Right cardiac atrium (tissue), 5 donors: ENCODE measurements around the gene DCN. TPM values are rescaled to one million over a fixed set of nuclear protein-coding genes. Genes with fewer than 3 reads are reported as not detected.
A peak's percentile ranks its signal among the peaks of the same experiment; 100 is the strongest.

Experiments used
- ATAC-seq, 2 donors: fragments of 200-7000 bp; cut with Tn5 transposase; one replicate each; pipeline versions ENCODE4 v1.8.0 to v1.9.1; 2020; ENCODE audit warnings: moderate library complexity in 2 of 2, mild to moderate bottlenecking in 1 of 2
- DNase-seq, 3 donors: peaks; one replicate each; pipeline ENCODE4 v3.0.0-alpha.2; 2020
- H3K27ac ChIP-seq: one replicate; pipeline ENCODE4 v1.5.1; 2013; ENCODE audit warnings: mild to moderate bottlenecking, low read length, control low read depth, moderate library complexity
- H3K27me3 ChIP-seq: one replicate; pipeline ENCODE4 v1.6.1; 2013; ENCODE audit not compliant: control insufficient read depth, insufficient read depth
- H3K4me1 ChIP-seq: one replicate; pipeline ENCODE4 v1.6.1; 2013; ENCODE audit warnings: low read length; ENCODE audit not compliant: control insufficient read depth, insufficient read depth
- H3K4me3 ChIP-seq: one replicate; pipeline ENCODE4 v1.5.1; 2013; ENCODE audit warnings: low read length, control low read depth
- H3K9me3 ChIP-seq: one replicate; pipeline ENCODE4 v1.6.1; 2013; ENCODE audit warnings: low read length; ENCODE audit not compliant: control insufficient read depth
- WGBS: extraction: QIAGEN DNeasy Blood & Tissue Kit; methylation state at CpG from one replicate; pipeline ENCODE4 v1.1.7; 2013; 5-methylcytosine and 5-hydroxymethylcytosine counted together
- intact Hi-C, 4 donors: fragments of 100-400 bp; cut with DNase I; formaldehyde crosslinking; loops; one replicate each; pipeline versions ENCODE4 v1.11.0 to v1.14.0; 2022 to 2023
- polyA plus RNA-seq: library from polyadenylated mRNA; stranded (reverse); fragments of 200-250 nt; gene quantifications from one replicate; pipeline ENCODE4 v1.2.3, GENCODE V29; 2013
- total RNA-seq, 4 donors: library from RNA; stranded (reverse); fragmentation: NEBNext Ultra II Directional; extraction: Animal tissue kit (Norgen Biotek cat#: 25700); gene quantifications; one replicate each; pipeline ENCODE4 v1.2.1, GENCODE V29; 2021
- donor health status: healthy with polysubstance abuse.
- donor health status: DM: no; HTN: yes; CAD: no.
- donor health status: DM: no; HTN: no; CAD: no.
- donor health status: DM: no; HTN: yes; CAD: no; lungs with severe emphysema.
- donor health status: DM: yes; HTN: yes; CAD: no.

The DCN gene
- total and polyA plus RNA-seq, 5 donors: 764 to 1,790 (median 1,441) TPM

DNA sequence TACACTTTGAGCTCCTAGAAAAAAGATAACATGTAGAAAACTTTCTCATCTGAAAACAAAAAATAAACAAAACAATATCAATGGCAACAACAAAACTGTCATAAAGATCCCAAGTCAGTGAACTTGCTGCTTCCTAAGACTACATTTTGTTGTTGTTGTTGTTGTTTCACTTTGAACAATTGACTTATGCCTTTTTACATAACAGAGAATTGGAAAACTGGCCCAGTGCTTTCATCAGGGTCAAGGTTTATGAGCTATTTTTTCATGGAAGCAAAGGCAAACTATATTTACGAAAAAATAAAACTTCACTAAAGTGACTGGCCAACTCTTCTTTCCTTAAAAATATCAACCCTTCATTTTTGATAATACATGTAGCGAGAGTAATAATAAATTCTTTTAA, 6.3 kb downstream of the DCN start:
- 73% methylated on average over 2 of the region's 2 CpGs for WGBS

DNA sequence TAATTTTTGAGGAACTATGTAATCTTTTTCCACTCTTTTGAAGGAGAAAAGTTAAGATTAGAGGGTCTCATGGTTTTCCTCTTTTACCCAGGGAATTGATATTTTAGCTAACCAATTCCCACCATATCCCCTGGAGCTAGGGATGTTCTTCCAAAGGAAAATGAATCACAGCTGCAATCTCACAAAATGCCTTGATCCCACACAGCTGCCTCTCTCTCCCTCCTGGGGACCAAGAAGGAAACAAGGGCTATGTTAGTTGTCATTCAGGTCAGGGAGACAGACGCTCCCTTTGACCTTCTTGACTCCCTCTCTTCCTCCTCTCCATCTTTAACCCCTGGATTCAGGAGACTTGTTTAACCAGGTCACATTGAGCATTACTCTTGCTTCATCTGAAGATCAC, 9.5 kb downstream of the DCN start:
- ATAC-seq (peak; percentile 43 to 58), DNase-seq (no peak)
- 28% methylated on average over 1 of the region's 1 CpG for WGBS
- H3K9me3 ChIP-seq: no peaks in the 10 kb centered on the region
- H3K4me3 ChIP-seq: peak overlapping the region; percentile 50
- intact Hi-C loops: loop anchor here in 1 of 4 donors (10.0 kb wide), 1 partner anchor 152 kb away; no protein-coding TSS in a partner anchor
- H3K27me3 ChIP-seq: no peaks in the 10 kb centered on the region
- peak overlapping the region; percentile 64 for H3K27ac ChIP-seq
- H3K4me1 ChIP-seq: peaks cover 2% of the 10 kb centered on the region

More for the DNA sequence above, 6.3 kb downstream of the DCN start:
- Histone ChIP-seq H3K9me3 (no peaks in the 10 kb centered on the region), H3K4me1 (peaks cover 2% of the 10 kb centered on the region), H3K27ac (no peak overlapping the region), H3K4me3 (peak overlapping the region; percentile 56), H3K27me3 (no peaks in the 10 kb centered on the region)
- intact Hi-C loops: loop anchor here in 3 of 4 donors (5.0 to 10.0 kb wide), 2 partner anchors 148 to 151 kb away; no protein-coding TSS in a partner anchor
- DNase-seq (no peak), ATAC-seq (no peak)

GRCh38 chr12:91172096-91172495, 10.5 kb downstream of the DCN start:
- Histone ChIP-seq H3K9me3 (no peaks in the 10 kb centered on the region), H3K4me3 (peak overlapping the region; percentile 15), H3K4me1 (peaks cover 2% of the 10 kb centered on the region), H3K27me3 (no peaks in the 10 kb centered on the region), H3K27ac (no peak overlapping the region)
- intact Hi-C loops: loop anchor here in 1 of 4 donors (10.0 kb wide), 1 partner anchor 153 kb away; no protein-coding TSS in a partner anchor
- DNase-seq: no peak
- no peak for ATAC-seq

- DNase-seq (no peak), ATAC-seq (peak in 1 of 2 donors; percentile 24)
- 46% methylated on average over 2 of the region's 2 CpGs for WGBS
- Histone ChIP-seq H3K27me3 (no peaks in the 10 kb centered on the region), H3K27ac (peak overlapping the region; percentile 45), H3K9me3 (no peaks in the 10 kb centered on the region), H3K4me3 (no peak overlapping the region), H3K4me1 (peaks cover 2% of the 10 kb centered on the region)
- intact Hi-C loops: loop anchor here in 1 of 4 donors (10.0 kb wide), 1 partner anchor 153 kb away; no protein-coding TSS in a partner anchor
These were observed 11.1 kb downstream of the DCN start for GRCh38 chr12:91171476-91171875.

DNA sequence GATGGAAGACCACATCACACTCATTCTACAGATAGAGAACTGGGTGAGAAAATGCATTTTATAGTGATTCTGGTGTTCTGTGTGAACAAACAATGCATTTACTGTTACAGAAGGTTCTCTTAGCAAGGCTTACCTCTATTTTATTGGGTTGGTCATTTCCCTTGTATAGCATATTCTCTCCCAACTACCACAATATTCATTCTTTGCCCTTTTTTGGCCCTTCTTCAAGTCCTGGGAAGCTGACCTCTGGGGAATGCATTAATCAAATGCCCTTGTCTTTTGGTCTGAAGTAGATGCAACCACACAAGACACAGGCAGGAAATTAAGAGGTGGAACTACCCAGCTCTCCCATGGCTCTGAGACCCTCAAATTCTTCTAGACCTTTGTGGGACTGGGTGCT, 19.5 kb downstream of the DCN start:
- no peak overlapping the region for H3K4me3 ChIP-seq
- intact Hi-C loops: no loop called here
- DNase-seq (no peak), ATAC-seq (no peak)
- H3K9me3 ChIP-seq: no peaks in the 10 kb centered on the region
- no peaks in the 10 kb centered on the region for H3K4me1 ChIP-seq
- no peak overlapping the region for H3K27ac ChIP-seq
- no peaks in the 10 kb centered on the region for H3K27me3 ChIP-seq

DNA sequence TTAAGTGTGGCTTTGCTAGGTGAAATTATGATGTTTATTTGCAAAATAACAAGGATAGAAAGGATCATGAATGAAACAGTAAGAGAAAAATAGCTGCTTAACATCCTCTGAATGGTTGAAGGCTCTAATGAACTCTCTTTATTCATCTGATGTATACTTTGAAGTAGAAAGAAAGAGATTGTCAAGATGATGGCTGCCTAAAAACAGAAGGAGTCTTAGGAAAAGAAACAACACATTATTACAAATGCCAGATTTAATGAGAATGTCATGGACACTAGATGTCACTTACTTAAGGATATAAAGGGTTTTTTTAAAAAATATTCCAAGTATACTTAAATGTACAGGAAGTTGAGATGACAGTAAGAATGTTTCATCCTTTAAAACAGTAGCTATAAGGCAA, 21.6 kb downstream of the DCN start:
- no peak for DNase-seq
- H3K4me1 ChIP-seq: no peaks in the 10 kb centered on the region
- no peak for ATAC-seq
- no peaks in the 10 kb centered on the region for H3K9me3 ChIP-seq
- H3K27me3 ChIP-seq: no peaks in the 10 kb centered on the region
- H3K4me3 ChIP-seq: no peak overlapping the region
- intact Hi-C loops: no loop called here
- no peak overlapping the region for H3K27ac ChIP-seq

GRCh38 chr12:91155990-91156389, 26.6 kb downstream of the DCN start:
- Histone ChIP-seq H3K27me3 (no peaks in the 10 kb centered on the region), H3K4me3 (no peak overlapping the region), H3K9me3 (no peaks in the 10 kb centered on the region), H3K27ac (no peak overlapping the region), H3K4me1 (no peaks in the 10 kb centered on the region)
- intact Hi-C loops: no loop called here
- no peak for ATAC-seq
- DNase-seq: no peak
- 64% methylated on average over 2 of the region's 2 CpGs for WGBS

- 83% methylated on average over 3 of the region's 3 CpGs for whole genome bisulfite sequencing
- no peak for DNase-seq
These were observed 28.5 kb downstream of the DCN start for GRCh38 chr12:91154131-91154530.

GRCh38 chr12:91144053-91144452, 38.6 kb downstream of the DCN start:
- intact Hi-C loops: no loop called here
- no peak for ATAC-seq
- Histone ChIP-seq H3K4me1 (no peaks in the 10 kb centered on the region), H3K27me3 (no peaks in the 10 kb centered on the region), H3K4me3 (no peak overlapping the region), H3K27ac (no peak overlapping the region), H3K9me3 (no peaks in the 10 kb centered on the region)
- DNase-seq: no peak
- 92% methylated on average over 2 of the region's 2 CpGs for WGBS

More at GRCh38 chr12:91154131-91154530, 28.5 kb downstream of the DCN start:
- no peak for ATAC-seq
- no peak overlapping the region for H3K4me3 ChIP-seq
- no peaks in the 10 kb centered on the region for H3K4me1 ChIP-seq
- H3K27me3 ChIP-seq: no peaks in the 10 kb centered on the region
- intact Hi-C loops: no loop called here
- H3K9me3 ChIP-seq: no peaks in the 10 kb centered on the region
- no peak overlapping the region for H3K27ac ChIP-seq

- DNase-seq (no peak), ATAC-seq (no peak)
- no peak overlapping the region for H3K4me3 ChIP-seq
- no peaks in the 10 kb centered on the region for H3K27me3 ChIP-seq
- 62% methylated on average over 3 of the region's 3 CpGs for WGBS
- intact Hi-C loops: no loop called here
- no peaks in the 10 kb centered on the region for H3K9me3 ChIP-seq
- no peak overlapping the region for H3K27ac ChIP-seq
- no peaks in the 10 kb centered on the region for H3K4me1 ChIP-seq
These were observed 39.4 kb downstream of the DCN start for GRCh38 chr12:91143206-91143605.

GRCh38 chr12:91142221-91142631, 40.4 kb downstream of the DCN start:
- no peaks in the 10 kb centered on the region for H3K9me3 ChIP-seq
- H3K27me3 ChIP-seq: no peaks in the 10 kb centered on the region
- H3K27ac ChIP-seq: no peak overlapping the region
- ATAC-seq: peak; percentile 81 to 86
- 36% methylated on average over 3 of the region's 3 CpGs for WGBS
- no peak overlapping the region for H3K4me3 ChIP-seq
- intact Hi-C loops: no loop called here
- peak in 2 of 3 donors; percentile 13 to 37 for DNase-seq
- H3K4me1 ChIP-seq: no peaks in the 10 kb centered on the region
